ENCODE results near the gene TMEM154. TPM values are rescaled to one million over a fixed set of nuclear protein-coding genes. Genes with fewer than 3 reads are reported as not detected.
A peak's percentile ranks its signal among the peaks of the same experiment; 100 is the strongest.

The TMEM154 gene
- total RNA-seq, 1 donor from 2014 or later = 19.6 TPM

- TF ChIP-seq CTCF (IDR thresholded peaks at IDR 0.05) = no peak
- Histone ChIP-seq H3K4me3 (no peak overlapping the region), H3K36me3 (no peaks in the 10 kb centered on the region), H3K9me3 (no peaks in the 10 kb centered on the region), H3K27me3 (ENCODE audit: low read depth) (no peaks in the 10 kb centered on the region), H3K27ac (no peak overlapping the region), H3K4me1 (no peaks in the 10 kb centered on the region)
- no peak for ATAC-seq
- DNase-seq = no peak
- intact Hi-C loops (cut with DNase I) = no loop called here
These were observed 43.4 kb upstream of the TMEM154 start for GRCh38 chr4:152723236-152723635.

- Histone ChIP-seq H3K27me3 (ENCODE audit: low read depth) (no peaks in the 10 kb centered on the region), H3K4me1 (no peaks in the 10 kb centered on the region), H3K27ac (no peak overlapping the region), H3K9me3 (no peaks in the 10 kb centered on the region), H3K36me3 (no peaks in the 10 kb centered on the region), H3K4me3 (peak overlapping the region; percentile 34)
- no peak for DNase-seq
- no peak for TF ChIP-seq CTCF (IDR thresholded peaks at IDR 0.05)
- ATAC-seq = peak in 1 of 2 donors; percentile 76
- intact Hi-C loops (cut with DNase I) = no loop called here
These were observed 40.2 kb upstream of the TMEM154 start for GRCh38 chr4:152719801-152720556.

- DNase-seq = no peak
- Histone ChIP-seq H3K27me3 (ENCODE audit: low read depth) (no peaks in the 10 kb centered on the region), H3K36me3 (no peaks in the 10 kb centered on the region), H3K4me1 (no peaks in the 10 kb centered on the region), H3K27ac (no peak overlapping the region), H3K9me3 (no peaks in the 10 kb centered on the region), H3K4me3 (no peak overlapping the region)
- intact Hi-C loops (cut with DNase I) = no loop called here
- ATAC-seq = no peak
- no peak for TF ChIP-seq CTCF (IDR thresholded peaks at IDR 0.05)
These were observed 39.5 kb upstream of the TMEM154 start for GRCh38 chr4:152719291-152719690.

GRCh38 chr4:152715076-152715475 lies 35.3 kb upstream of the TMEM154 start:
- no peaks in the 10 kb centered on the region for H3K27me3 ChIP-seq (ENCODE audit: low read depth)
- H3K9me3 ChIP-seq = no peaks in the 10 kb centered on the region
- H3K4me3 ChIP-seq = no peak overlapping the region
- no peaks in the 10 kb centered on the region for H3K4me1 ChIP-seq
- DNase-seq (no peak), ATAC-seq (no peak)
- H3K27ac ChIP-seq = no peak overlapping the region
- TF ChIP-seq CTCF (IDR thresholded peaks at IDR 0.05) = no peak
- intact Hi-C loops (cut with DNase I) = no loop called here
- H3K36me3 ChIP-seq = no peaks in the 10 kb centered on the region

GRCh38 chr4:152713951-152714705 lies 34.3 kb upstream of the TMEM154 start:
- no peak for ATAC-seq
- intact Hi-C loops (cut with DNase I) = no loop called here
- no peak for TF ChIP-seq CTCF (IDR thresholded peaks at IDR 0.05)

More at GRCh38 chr4:152713951-152714705, 34.3 kb upstream of the TMEM154 start:
- H3K36me3 ChIP-seq = no peaks in the 10 kb centered on the region
- no peak overlapping the region for H3K4me3 ChIP-seq
- DNase-seq = no peak
- H3K9me3 ChIP-seq = no peaks in the 10 kb centered on the region
- no peaks in the 10 kb centered on the region for H3K4me1 ChIP-seq
- H3K27me3 ChIP-seq (ENCODE audit: low read depth) = no peaks in the 10 kb centered on the region
- H3K27ac ChIP-seq = no peak overlapping the region
